Ishikawa (cell line): Measurements from ENCODE around the gene ADAM30.

Experiments
- CEBPB ChIP-seq: IDR thresholded peaks from 2 replicates; pipeline ENCODE4 v1.6.1; 2012
- CREB1 ChIP-seq: IDR thresholded peaks from 2 replicates; pipeline ENCODE4 v1.6.1; 2012; ENCODE audit warnings: low read depth
- EGR1 ChIP-seq: IDR thresholded peaks from 2 replicates; pipeline ENCODE4 v1.6.1; 2012
- EP300 ChIP-seq: IDR thresholded peaks from 2 replicates; pipeline ENCODE4 v1.6.1; 2012; ENCODE audit warnings: borderline replicate concordance
- FOXM1 ChIP-seq: IDR thresholded peaks from 2 replicates; pipeline ENCODE4 v1.6.1; 2012; ENCODE audit warnings: low read depth, borderline replicate concordance
- MAX ChIP-seq: IDR thresholded peaks from 2 replicates; pipeline ENCODE4 v1.6.1; 2012
- NFIC ChIP-seq: IDR thresholded peaks from 2 replicates; pipeline ENCODE4 v1.6.1; 2012
- RAD21 ChIP-seq: IDR thresholded peaks from 2 replicates; pipeline ENCODE4 v1.6.1; 2012; ENCODE audit warnings: low read depth
- TAF1 ChIP-seq: IDR thresholded peaks from 2 replicates; pipeline ENCODE4 v1.6.1; 2012; ENCODE audit warnings: low read depth, mild to moderate bottlenecking
- TCF12 ChIP-seq: IDR thresholded peaks from 2 replicates; pipeline ENCODE4 v1.6.1; 2012; ENCODE audit warnings: low read depth
- TEAD4 ChIP-seq: IDR thresholded peaks from 2 replicates; pipeline ENCODE4 v1.6.1; 2012
- USF1 ChIP-seq: IDR thresholded peaks from 2 replicates; pipeline ENCODE4 v1.6.1; 2012
- YY1 ChIP-seq: IDR thresholded peaks from 2 replicates; pipeline ENCODE4 v1.6.1; 2012; ENCODE audit warnings: low read depth
- ZBTB7A ChIP-seq: IDR thresholded peaks from 2 replicates; pipeline ENCODE4 v1.6.1; 2012; ENCODE audit warnings: low read depth
- TF ChIP-seq, protein P1 (sequence below): IDR thresholded peaks from 2 replicates; pipeline ENCODE4 v1.6.1; 2012; ENCODE audit warnings: low read depth, mild to moderate bottlenecking

Gene ADAM30

GRCh38 chr1:119893827-119894700, 2.3 kb downstream of the ADAM30 start:
- TF ChIP-seq EGR1: no peak
- TF ChIP-seq RAD21: no peak
- TF ChIP-seq, protein P1, sequence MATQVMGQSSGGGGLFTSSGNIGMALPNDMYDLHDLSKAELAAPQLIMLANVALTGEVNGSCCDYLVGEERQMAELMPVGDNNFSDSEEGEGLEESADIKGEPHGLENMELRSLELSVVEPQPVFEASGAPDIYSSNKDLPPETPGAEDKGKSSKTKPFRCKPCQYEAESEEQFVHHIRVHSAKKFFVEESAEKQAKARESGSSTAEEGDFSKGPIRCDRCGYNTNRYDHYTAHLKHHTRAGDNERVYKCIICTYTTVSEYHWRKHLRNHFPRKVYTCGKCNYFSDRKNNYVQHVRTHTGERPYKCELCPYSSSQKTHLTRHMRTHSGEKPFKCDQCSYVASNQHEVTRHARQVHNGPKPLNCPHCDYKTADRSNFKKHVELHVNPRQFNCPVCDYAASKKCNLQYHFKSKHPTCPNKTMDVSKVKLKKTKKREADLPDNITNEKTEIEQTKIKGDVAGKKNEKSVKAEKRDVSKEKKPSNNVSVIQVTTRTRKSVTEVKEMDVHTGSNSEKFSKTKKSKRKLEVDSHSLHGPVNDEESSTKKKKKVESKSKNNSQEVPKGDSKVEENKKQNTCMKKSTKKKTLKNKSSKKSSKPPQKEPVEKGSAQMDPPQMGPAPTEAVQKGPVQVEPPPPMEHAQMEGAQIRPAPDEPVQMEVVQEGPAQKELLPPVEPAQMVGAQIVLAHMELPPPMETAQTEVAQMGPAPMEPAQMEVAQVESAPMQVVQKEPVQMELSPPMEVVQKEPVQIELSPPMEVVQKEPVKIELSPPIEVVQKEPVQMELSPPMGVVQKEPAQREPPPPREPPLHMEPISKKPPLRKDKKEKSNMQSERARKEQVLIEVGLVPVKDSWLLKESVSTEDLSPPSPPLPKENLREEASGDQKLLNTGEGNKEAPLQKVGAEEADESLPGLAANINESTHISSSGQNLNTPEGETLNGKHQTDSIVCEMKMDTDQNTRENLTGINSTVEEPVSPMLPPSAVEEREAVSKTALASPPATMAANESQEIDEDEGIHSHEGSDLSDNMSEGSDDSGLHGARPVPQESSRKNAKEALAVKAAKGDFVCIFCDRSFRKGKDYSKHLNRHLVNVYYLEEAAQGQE: no peak
- TF ChIP-seq USF1: no peak
- TF ChIP-seq NFIC: no peak
- no peak for TF ChIP-seq FOXM1
- no peak for TF ChIP-seq MAX

DNA sequence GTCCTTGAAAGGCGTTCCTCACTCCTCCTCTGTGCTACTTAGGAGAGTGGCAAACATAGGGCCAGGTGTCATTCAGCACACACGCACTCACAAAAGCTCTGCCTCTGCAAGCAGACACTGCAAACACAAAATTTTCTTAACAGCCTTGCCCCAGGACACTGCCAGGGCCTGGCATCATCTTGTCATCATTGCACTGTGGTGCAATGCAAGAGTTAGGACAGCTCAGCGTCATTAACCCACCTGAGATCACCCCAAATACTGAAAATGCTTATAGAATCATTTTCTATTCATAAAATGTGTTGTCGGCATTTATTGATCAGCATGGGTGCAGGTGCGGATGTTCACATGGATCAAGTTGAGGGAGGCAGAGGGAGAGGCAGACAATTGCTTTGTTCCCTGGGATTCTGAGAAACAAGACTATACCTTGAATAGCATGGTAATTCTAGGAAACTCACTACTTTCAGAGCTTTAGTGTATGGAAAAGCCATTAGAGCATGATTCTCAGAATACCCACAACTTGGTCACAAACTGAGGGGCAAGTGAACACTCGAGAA, 3.0 kb downstream of the ADAM30 start:
- TF ChIP-seq USF1: no peak
- TF ChIP-seq ZBTB7A: no peak
- TF ChIP-seq EP300: no peak

GRCh38 chr1:119891386-119891785, 4.9 kb downstream of the ADAM30 start:
- TF ChIP-seq TEAD4: no peak
- no peak for TF ChIP-seq CREB1
- TF ChIP-seq NFIC: no peak
- TF ChIP-seq USF1: no peak
- TF ChIP-seq, protein P1: no peak
- no peak for TF ChIP-seq TAF1
- TF ChIP-seq EGR1: no peak
- no peak for TF ChIP-seq TCF12
- no peak for TF ChIP-seq EP300
- no peak for TF ChIP-seq FOXM1

DNA sequence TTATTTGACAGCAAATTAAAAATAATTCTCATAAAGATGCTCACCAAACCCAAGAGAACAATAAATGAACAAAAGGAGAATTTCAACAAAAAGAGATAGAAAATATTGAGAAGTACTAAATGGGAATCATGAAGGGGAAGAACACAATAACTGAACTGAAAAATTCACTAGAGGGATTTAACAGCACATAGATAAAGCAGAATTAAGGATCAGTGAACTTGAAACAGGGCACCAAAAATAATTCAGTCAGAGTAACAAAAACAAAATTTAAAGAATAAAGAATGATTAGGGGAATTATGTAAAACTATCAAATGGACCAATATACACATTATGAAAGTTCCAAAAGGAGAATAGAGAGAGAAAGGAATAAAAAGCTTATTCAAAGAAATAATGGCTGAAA, 7.8 kb downstream of the ADAM30 start:
- TF ChIP-seq EGR1 (no peak), RAD21 (no peak), TAF1 (no peak), YY1 (no peak), CREB1 (no peak), MAX (no peak), USF1 (no peak), CEBPB (no peak), NFIC (no peak), TCF12 (no peak), ZBTB7A (no peak), EP300 (no peak), TEAD4 (no peak), FOXM1 (no peak)
- TF ChIP-seq, protein P1: no peak
